Inferior parietal cortex (tissue), 1 donor: ENCODE results near the gene CDH13.

ENCODE experiments used
- DNase-seq: peaks from one replicate; pipeline ENCODE4 v3.0.0-alpha.2; 2016; ENCODE audit errors: extremely low spot score

Gene CDH13

DNA sequence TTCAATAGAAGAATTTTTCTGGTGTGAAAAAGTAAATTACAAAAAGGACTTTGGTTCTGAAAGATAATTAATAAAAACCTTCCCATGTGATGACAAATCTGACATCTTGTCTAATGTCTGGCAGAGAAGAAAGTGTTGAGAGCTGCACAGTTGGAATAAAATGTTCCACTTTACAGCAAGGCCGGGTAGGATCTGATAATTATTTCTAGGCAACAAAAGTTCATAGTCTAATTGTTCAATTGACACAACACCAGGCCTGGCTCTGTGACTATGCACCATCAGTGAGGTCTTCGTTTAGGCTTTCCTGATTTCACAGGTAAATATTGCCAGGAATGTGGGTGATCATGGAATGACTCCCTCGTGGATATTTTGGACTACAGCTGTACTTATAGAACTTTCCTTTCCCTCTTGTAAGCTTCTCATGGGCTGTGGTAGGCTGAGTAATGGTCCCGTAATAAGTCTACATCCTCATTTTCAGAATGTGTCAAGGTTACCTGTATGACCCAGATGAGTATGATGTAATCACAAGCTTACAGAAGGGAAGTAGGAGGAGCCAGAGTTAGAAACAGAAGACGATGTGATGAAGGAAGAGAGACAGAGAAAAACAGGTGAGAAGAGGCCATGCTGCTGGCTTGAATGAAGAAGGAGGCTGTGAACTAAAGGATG is 217.0 kb downstream of the CDH13 start:
- DNase-seq = no peak

DNA sequence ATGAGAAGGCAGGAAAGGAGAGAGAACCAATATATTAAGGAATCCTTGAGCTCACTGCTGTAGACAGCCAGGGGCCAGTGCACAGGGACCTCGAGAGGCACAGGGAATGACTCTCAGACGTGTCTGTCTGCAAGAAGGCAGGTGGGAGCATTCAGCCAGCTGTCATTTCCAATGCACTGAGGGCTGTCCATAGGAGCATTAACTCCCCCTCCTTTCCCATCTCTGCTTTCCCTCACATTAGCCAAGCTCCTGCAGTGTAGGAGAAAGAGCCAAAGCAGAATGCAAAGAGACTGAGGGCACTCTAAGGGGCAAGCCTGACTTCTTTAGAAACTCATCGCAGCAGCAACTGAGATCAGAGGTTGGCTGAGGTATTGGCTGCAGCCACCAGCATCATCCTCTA is 218.3 kb downstream of the CDH13 start:
- no peak for DNase-seq

DNA sequence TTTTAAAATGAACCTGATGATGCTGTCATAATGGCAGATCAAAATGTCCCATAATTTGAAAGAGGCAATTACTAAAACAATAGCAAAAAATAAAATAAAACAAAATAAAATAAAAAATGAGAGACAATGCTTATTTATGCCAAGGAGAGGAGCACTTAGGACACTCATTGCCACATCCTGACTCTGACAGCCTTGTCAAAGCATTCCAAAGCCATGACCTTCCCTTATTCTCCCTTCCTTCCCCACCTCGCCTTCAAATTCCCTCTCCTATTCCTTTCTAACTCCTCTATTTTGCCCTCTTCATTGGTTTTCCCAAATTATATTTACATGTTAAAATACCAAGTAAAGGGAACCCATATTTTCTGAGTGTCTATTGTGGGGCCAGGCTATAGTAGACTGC is 220.0 kb downstream of the CDH13 start:
- no peak for DNase-seq

DNA sequence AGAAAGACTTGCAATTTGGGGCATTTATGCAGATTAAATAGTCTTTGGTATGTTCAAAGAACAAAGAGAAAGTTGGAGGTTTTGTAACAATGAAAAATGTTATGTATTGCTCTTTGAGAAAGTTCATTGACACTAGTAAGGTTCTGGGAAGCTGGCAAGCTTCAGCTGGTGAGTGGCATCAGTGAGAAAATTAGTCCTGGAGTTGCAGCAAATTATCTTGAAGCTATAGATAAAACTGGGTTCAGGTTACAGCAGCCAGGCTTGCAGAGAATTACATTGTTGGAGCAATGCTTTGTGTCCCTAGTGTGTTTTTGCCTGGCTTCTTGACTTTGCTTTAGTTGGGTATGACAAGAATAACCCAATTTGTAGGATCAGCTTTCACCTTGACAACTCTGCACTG is 221.2 kb downstream of the CDH13 start:
- no peak for DNase-seq

DNA sequence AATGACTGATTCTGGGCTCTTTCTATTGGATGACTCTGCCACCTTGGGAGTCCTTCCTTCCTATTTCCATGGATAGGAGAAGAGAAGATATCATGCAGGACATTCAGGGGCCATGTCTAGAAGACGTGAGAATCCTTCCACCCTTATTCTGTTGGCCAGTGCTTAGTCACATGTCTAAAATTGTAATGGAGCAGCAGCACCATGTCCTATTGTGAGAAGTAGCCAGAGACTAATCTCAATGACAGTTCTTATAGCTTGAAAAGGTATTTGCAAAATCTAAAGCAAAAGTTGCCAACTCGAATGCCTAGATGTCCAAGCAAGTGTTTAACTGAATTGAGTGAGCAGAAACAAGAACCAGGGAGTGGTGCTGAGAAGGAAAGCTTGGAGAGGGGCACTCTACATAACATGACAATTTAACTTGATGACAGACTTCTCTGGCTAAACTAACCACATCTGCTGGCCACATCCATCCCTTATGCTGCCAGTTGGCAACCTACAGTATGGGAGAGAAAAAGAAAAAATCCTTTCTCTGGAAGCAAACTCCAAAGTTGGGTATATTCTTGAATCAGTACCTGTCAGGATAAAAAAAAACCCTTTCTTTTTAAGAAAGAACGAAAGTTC is 225.7 kb downstream of the CDH13 start:
- no peak for DNase-seq

DNA sequence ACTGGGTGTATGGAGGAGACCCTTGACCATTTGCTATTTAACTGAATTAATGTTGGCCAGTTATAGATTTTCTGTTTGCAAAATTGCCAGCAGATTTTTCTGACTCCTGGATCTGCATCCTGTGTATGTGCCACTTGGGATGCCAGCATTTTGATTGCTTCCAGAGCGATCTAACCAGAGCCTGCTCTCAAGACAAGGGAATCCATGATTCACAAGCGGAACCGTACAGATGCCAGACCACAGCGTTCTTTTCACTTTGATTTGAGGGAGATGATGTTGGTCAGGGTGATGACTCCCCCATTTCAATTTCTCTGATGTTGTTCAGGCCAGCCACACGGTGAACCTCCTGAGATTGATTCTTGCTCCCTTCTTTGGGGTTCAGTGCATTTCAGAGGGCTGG is 228.7 kb downstream of the CDH13 start:
- no peak for DNase-seq

DNA sequence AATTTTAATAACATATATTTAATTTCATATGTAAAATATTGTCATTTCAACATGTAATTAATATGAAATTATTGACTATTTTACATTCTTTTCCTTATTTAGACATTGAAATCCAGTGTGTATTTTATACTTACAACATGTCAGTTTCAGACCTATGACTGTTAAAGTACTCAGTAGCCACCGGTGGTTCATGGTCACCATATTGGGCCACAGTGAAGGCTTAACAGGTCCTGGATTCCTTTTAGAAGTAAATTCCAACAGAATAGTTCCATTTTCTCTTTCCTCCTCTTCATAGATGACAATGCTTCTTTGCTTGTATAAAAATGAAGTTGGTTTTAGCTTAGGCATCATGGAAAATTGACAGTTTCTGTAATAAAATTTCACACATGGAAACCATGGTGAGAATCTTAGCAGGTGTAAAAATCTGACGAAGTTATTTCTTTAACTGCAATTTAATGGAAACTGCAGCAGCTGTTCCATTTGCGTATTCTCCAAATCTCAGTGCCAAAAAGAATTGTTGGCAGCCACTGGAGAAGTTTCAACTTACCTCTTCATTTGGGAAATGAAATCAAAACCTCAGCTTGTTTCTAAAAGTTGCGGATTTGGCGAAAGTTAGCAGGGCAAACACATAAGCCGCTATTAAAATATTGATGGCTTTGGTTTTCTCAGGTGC is 231.1 kb downstream of the CDH13 start:
- peak; percentile 49 for DNase-seq

DNA sequence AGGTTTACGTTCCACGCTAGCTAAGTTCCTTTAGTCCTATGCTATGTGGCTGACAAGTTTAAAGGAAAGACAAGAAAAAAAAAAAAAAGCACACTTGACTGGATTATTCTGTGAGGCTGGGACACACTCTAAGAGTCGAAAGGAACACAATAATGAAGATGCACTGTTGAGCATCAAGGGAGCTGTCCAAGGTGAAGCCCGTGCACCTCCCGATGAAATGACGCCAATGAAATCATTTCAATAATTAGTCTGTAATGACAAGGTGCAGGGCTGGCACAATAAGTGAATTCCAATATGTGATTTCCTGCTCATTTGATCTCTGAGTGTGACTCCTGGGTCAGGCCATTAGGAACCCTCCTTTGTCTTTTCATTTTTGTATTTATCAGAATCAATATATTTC is 232.9 kb downstream of the CDH13 start:
- DNase-seq = no peak

DNA sequence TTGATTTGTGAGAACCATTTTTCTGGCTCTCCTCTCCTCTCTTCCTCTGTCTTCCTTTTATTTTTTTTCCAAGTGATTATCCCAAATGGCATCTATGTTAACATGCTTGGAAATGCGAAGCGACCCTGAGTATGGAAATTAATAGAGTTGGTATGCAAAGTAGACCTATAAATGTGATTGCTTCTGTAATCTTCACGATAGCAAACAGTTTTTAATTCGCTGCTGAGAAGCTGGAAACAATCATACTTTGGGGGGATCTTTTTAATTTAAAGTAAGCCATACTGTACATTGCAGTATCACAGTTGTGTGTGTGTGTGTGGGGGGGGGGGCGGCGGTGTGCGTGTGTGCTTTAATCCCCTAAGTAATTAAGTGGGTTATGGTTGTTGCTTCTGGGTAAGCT is 233.3 kb downstream of the CDH13 start:
- no peak for DNase-seq

DNA sequence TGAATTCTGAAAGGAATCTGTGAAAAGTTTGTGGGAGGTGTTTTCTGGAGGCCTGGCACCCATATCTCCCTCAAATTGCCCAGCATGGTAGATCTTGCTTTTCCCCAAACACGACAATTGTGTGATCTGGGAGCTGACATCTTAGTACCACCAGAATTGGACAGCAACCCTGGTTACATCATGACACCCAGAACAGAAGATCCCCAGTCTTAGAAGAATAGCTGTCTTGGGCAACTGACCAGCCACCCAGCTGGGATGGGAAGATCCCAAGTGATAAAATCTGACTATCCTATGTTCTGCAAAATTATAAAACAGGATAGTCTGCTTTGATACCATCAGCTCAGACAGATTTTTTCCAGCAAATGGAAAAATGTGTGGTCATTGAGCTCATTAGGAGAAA is 235.3 kb downstream of the CDH13 start:
- DNase-seq = no peak

DNA sequence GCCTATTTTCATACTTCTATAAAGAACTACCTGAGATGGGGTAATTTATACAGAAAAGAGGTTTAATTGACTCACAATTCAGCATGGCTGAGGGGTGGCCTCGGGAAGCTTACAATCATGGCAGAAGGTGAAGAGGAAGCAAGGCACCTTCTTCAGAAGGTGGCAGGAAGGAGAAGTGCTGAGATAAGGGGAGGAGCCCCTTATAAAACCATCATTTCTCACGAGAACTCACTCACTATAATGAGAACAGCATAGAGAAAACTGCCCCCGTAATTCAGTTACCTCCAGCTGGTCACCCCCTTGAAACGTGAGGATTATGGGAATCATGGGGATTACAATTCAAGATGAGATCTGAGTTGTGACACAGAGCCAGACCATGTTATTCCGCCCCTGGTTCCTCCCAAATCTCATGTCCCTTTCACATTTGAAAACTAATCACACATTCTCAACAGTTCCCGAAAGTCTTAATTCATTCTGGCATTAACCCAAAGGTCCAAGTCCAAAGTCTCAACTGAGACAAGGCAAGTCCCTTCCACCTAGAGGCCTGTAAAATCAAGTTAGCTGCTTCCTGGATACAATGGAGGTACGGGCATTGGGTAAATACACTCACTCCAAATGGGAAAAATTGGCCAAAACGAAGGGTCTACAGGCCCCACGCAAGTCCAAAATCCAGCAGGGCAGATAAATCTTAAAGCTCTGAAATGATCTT is 237.7 kb downstream of the CDH13 start:
- no peak for DNase-seq

DNA sequence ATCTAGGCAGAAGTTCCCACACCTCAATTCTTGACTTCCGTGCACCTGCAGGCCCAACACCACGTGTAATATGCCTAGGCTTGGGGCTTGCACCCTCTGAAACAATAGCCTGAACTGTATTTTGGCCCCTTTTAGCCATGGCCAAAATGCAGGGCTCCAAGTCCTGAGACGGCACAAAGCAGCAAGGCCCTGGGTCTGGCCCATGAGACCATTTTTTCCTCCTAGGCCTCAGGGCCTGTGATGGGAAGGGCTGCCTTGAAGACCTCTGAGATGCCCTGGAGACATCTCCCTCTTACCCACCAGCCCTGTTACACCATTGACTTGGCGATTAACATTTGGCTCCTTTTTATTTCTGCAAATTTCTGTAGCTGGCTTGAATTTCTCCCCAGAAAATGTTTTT is 238.6 kb downstream of the CDH13 start:
- DNase-seq = no peak

DNA sequence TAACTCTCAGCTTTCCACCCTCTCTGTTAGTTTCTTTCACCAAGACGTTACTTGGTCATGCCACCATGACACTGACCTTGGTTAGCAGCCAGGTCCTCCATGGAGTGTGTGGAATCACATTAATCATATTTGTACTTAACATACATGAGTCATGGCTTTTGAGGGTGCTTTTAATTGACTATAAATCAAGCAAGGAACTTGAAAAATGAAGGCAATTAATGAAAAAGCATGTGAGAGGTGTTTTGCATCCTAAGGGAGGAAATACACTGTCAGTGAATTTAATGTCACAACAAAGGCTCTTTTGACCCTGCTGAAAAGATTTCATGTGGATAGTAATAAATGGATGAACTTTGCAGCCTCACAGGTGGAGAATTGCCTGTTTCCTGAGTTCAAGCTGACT is 240.7 kb downstream of the CDH13 start:
- DNase-seq = no peak

DNA sequence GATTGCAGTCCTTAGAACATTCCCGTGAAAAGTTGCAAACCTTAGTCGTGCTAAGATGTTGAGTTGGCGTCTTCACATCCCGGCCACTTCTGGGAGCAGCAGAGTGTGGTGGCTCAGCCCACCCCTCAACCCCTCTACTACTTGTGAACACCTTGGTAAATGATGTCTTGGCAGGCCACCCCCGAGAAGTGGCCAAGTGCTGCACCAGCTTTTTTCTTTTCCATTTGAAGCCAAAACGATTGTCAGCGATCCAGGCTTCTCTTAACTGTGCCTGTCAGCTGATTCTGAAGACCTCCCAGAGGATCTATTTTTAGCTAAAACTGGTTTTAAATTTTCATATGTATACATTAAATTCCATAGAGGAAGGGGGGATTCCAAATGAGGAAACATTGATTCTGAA is 247.5 kb downstream of the CDH13 start:
- no peak for DNase-seq

DNA sequence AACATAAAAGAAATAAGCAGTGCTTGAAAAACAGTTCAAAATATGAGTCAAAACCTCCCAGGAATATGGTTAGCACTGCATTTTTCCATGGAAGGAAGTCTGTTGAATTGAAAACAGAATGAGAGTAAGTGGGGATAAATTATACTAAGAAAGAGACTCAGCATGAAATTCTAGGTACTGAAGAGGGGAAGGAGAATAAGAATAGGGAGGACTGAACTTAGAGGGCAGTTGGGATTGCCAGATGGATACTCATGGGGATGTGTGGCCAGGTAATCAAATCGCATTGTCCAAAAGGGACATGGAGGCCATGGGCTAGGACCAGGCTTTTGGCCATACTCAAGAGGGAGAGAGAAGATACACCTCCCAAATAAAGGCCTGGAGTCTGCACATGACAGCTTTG is 247.9 kb downstream of the CDH13 start:
- no peak for DNase-seq

DNA sequence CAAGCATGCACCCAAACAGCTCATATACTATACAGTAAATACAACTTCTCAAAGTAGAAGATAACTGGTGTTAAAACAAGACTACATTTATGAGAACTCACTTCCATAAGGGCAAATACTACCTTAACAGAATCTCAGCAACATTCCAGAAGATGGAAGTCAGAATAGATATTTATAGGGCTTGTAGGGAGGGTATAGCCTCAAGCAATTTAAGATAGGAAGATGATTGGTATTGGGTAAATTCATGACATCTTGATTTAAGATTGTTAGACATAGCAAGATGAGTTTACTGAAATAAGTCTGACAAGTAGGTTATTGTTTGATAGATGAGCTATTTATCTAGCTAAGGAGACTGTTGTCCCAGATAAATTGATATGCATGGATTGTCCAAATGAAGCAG is 250.2 kb downstream of the CDH13 start:
- no peak for DNase-seq

DNA sequence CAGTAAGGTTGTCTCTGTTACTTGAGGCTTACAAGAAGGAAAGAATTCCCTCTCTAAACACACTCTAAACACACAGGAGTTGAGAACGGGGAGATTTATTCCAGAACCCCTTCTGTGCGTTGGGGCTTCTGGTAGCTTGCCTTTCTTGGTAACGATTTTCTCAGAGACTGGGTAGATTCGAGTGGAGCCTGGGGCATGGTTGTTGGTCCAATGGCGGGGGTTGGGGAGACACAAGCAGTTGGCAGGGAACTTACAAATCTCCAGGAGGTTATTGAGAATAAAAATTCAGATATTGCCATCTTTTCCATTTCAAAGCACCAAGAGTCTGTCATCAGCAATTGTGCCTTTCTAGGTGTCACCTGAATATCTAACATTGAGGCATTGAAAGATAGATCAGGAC is 251.7 kb downstream of the CDH13 start:
- no peak for DNase-seq

DNA sequence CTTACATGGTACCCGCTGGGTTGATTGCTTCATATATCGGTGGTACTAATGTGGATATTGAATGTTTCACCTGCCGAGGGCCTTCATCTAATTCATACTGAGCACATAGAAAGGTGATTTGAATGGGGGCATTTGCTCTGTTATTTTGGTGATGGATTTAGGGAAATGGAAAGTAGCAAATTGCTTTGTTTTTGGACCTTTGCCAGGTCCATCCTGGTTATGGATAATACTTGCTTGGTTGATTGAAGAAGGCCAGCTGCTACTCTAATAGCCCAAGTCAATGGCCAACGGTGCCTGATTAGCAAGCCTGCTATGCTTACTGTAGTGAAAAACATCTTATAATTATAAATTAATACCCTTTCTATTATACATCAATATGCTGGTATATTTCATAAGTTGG is 253.6 kb downstream of the CDH13 start:
- DNase-seq = no peak

DNA sequence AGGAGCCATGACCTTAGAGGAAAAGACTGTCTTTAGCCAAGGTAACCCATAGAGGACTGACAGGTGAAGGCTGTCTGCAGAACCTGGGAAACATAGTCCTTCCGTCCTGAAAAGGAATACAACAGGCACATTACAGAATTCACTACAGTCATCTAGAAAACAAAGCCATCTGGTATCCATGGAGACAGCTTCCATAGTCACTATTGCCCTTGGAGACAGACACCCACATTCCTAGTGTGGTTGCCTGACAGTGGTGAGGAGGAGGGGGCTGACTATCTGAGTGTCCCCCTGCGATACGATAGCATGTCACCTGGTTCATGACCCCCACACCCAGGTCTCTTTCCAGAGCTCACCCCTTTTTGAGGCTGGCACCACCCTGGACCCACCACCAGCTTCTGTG is 254.7 kb downstream of the CDH13 start:
- DNase-seq = no peak

DNA sequence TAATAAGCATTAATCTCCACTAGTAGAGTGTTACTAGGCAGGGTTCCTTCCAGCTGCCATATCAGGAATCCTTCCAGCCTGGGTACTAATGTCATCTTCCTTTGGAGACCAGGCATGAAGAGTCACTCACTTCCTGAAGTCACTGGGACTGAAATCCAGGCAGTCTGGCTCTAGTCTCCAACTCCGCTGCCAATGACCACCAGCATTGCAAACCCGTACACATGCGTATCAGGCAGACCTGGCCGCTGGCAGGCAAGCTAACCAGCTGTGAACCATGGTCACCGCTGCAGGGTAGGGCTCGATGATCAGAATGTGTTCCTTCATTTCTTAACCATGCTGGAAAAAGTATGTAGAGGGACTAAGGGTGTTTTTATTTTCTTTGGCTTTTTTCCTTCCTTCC is 255.5 kb downstream of the CDH13 start:
- no peak for DNase-seq

DNA sequence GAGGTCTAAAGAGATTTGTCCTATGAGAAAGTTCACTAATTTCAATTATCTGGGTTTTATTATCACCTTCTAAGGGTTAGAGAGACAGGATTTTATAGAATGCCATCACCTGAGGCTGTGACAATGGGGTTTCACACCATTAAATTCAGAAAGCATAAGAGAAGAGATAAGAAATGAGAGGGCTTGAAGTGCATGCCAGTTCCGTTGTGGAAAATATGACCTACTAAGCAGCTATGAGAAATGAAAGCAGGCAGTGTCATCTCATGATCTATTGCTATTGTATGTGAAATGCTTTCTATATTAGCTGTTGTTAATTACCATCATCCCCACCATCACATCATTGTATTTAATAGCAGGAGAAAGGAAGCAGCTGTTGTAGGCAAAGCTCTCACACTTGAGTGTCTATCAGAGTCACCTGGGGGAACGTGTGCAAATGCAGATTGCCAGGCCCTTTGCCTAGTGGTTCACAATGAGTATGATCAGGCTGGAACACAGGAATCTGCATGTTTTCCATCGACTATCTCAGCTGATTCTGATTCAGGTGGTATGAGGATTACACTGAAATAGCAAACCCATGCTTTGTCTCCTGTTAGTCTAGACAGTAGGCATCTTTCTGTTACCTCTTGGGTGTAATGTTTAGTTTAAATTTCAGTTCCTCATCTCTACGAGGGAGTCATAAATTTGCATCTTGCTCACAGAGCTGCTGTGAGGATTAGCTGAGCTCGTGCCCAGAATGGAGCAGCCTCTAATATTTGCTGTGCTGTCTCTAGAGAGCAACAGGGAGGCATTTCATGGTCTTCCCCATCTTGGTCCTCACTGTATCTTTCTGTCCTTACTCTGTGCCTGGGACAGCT is 256.4 kb downstream of the CDH13 start:
- no peak for DNase-seq

DNA sequence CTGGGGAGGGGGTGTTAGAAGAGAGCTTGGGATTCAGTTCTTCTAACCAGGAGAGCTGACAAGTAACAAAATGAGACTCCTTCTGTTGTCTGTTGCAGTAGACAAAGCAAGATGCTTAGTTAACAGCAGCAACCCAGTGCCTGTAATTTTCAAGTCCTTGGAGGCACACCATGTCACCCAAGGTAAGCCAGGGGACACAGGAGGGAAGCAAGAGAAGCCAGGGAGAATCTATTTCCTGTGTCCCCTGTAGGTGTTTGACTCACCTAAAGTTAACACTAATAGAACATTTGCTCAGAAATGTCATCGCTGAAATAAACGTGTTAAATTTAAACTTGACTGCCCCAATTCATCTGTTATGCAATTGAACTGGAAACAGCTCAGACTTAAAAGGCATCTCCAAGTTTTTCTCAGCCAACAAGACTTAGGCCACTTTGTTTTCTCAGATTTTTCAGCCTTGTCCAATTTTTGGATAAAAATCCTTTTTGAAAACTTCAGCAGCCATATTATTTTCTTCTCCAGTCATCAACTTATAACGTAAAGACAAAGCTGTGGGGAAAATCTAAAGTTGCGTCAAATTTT is 257.6 kb downstream of the CDH13 start:
- peak; percentile 47 for DNase-seq
